Panc1 (cell line): ENCODE results near the gene UBE2U. TPM values are rescaled to one million over a fixed set of nuclear protein-coding genes. Genes with fewer than 3 reads are reported as not detected.

Source experiments
- ATAC-seq: fragments of 200-7000 bp; cut with Tn5 transposase; 2 replicates; pipeline ENCODE4 v1.9.1; 2020; ENCODE audit warnings: mild to moderate bottlenecking, moderate library complexity
- BruUV-seq: library from RNA; stranded (reverse); fragments of 400-500 nt; replicated peaks from 2 replicates; lab custom pipeline; 2021; lab: Mats Ljungman, UMichigan
- CTCF ChIA-PET: fragments of 300-600 bp; sonication (Branson Sonifier 250); formaldehyde crosslinking; loops from one replicate; lab custom pipeline; 2022; ENCODE audit warnings: antibody characterized with exemption; lab: Charles Lee
- POLR2A ChIA-PET: fragments of 300-600 bp; sonication (Branson Sonifier 250); formaldehyde crosslinking; loops from one replicate; lab custom pipeline; 2022; ENCODE audit warnings: antibody characterized with exemption; lab: Charles Lee
- DNase-seq: peaks from one replicate; pipeline ENCODE4 v3.0.0-alpha.2; 2010; ENCODE audit warnings: low read depth, low spot score
- H3K27ac ChIP-seq: 2 replicates; pipeline ENCODE4 v1.5.1; 2011; ENCODE audit warnings: mild to moderate bottlenecking, low read length, inconsistent platforms
- H3K27me3 ChIP-seq: fragments of 200-500 bp; sonication (Bioruptor generic); 2 replicates; pipeline ENCODE4 v1.6.0; 2014; ENCODE audit warnings: low read length, inconsistent platforms; ENCODE audit not compliant: control insufficient read depth, insufficient read depth
- H3K36me3 ChIP-seq: fragments of 200-500 bp; sonication (Bioruptor generic); 2 replicates; pipeline ENCODE4 v1.5.1; 2014; ENCODE audit warnings: inconsistent platforms, mild to moderate bottlenecking, low read length, moderate library complexity; ENCODE audit not compliant: control insufficient read depth, insufficient read depth
- H3K4me1 ChIP-seq: 2 replicates; pipeline ENCODE4 v1.5.1; 2011; ENCODE audit warnings: inconsistent platforms, mild to moderate bottlenecking, low read length, moderate library complexity; ENCODE audit not compliant: control insufficient read depth, insufficient read depth
- H3K4me3 ChIP-seq, 2 experiments: 2 replicates each; pipeline ENCODE4 v1.5.1; 2011 to 2012; ENCODE audit warnings: low read depth in 2 of 2, low read length in 2 of 2, mild to moderate bottlenecking in 2 of 2, inconsistent platforms in 1 of 2, moderate library complexity in 1 of 2
- H3K9me3 ChIP-seq: fragments of 200-500 bp; sonication (Bioruptor generic); 2 replicates; pipeline ENCODE4 v1.5.1; 2014; ENCODE audit warnings: low read depth, mild to moderate bottlenecking, inconsistent platforms, low read length, moderate library complexity; ENCODE audit not compliant: control insufficient read depth, insufficient read depth
- CTCF ChIP-seq: fragments of 450-650 bp; IDR thresholded peaks from 2 replicates; pipeline ENCODE4 v1.5.1; 2017; ENCODE audit warnings: mild to moderate bottlenecking
- POLR2AphosphoS5 ChIP-seq: IDR thresholded peaks from 2 replicates; pipeline ENCODE4 v1.6.1; 2012; ENCODE audit warnings: mild to moderate bottlenecking, low read depth, low read length, moderate library complexity
- REST ChIP-seq, 2 experiments: IDR thresholded peaks; 2 replicates each; pipeline ENCODE4 v1.6.1; 2011 to 2012; ENCODE audit warnings: low read depth in 2 of 2, control low read depth in 1 of 2, low read length in 1 of 2, mild to moderate bottlenecking in 1 of 2, moderate library complexity in 1 of 2; ENCODE audit not compliant: insufficient read depth in 1 of 2
- SIN3A ChIP-seq: IDR thresholded peaks from 2 replicates; pipeline ENCODE4 v1.6.1; 2012; ENCODE audit warnings: low read depth, mild to moderate bottlenecking, low read length, moderate library complexity, borderline replicate concordance; ENCODE audit not compliant: insufficient read depth
- TCF7L2 ChIP-seq: IDR thresholded peaks from 2 replicates; pipeline ENCODE4 v1.6.1; 2011; ENCODE audit warnings: mild to moderate bottlenecking, low read depth, low read length, inconsistent platforms
- in situ Hi-C: cut with HindIII; loops from 2 replicates; pipeline ENCODE4 v1.10.0; 2016; ENCODE audit warnings: low sequenced_read_pairs, low pct_unique_long_range_greater_than_20kb
- intact Hi-C: fragments of 100-400 bp; cut with micrococcal nuclease; formaldehyde crosslinking; loops from one replicate; pipeline ENCODE4 v1.10.0; 2022; ENCODE audit not compliant: unreplicated experiment
- total RNA-seq: library from RNA; stranded (reverse); gene quantifications from one replicate; pipeline ENCODE4 v1.2.1, GENCODE V29; 2021; ENCODE audit not compliant: unreplicated experiment

Gene UBE2U
- total RNA-seq, 1 experiment from 2014 or later, result not detected

GRCh38 chr1:64163970-64164369 lies 39.5 kb upstream of the UBE2U start:
- H3K27ac ChIP-seq, result no peak overlapping the region
- H3K4me3 ChIP-seq, result no peak overlapping the region
- H3K36me3 ChIP-seq, result no peaks in the 10 kb centered on the region
- no peak for ATAC-seq
- no peak for DNase-seq
- intact Hi-C loops, result no loop called here
- no peaks in the 10 kb centered on the region for H3K27me3 ChIP-seq
- no peaks in the 10 kb centered on the region for H3K9me3 ChIP-seq
- in situ Hi-C loops, result no loop called here
- ChIA-PET CTCF (interaction anchor here (0.6 to 1.6 kb wide), 5 partner anchors 27 to 489 kb away, joined by 3 to 9 read pairs (median 5); no protein-coding TSS in a partner anchor), POLR2A (no interaction called here)
- TF ChIP-seq CTCF, result peak; percentile 70
- TF ChIP-seq TCF7L2, result no peak
- no peaks in the 10 kb centered on the region for H3K4me1 ChIP-seq
- no TSS peak for BruUV-seq

GRCh38 chr1:64166629-64167028 lies 36.8 kb upstream of the UBE2U start:
- ChIA-PET CTCF (no interaction called here), POLR2A (no interaction called here)
- no peaks in the 10 kb centered on the region for H3K27me3 ChIP-seq
- H3K4me3 ChIP-seq, result no peak overlapping the region
- H3K36me3 ChIP-seq, result no peaks in the 10 kb centered on the region
- in situ Hi-C loops (no loop called here), intact Hi-C loops (no loop called here)
- H3K4me1 ChIP-seq, result peaks cover 3% of the 10 kb centered on the region; the same call in 1 of the 2 replicates
- no peak overlapping the region for H3K27ac ChIP-seq
- ATAC-seq (no peak), DNase-seq (no peak)
- no TSS peak for BruUV-seq
- no peaks in the 10 kb centered on the region for H3K9me3 ChIP-seq
- TF ChIP-seq SIN3A (no peak), REST (IDR thresholded peaks at IDR 0.05; ENCODE audit: insufficient read depth in 1 of 2, low read depth in 2 of 2, low read length in 1 of 2) (no peak), POLR2AphosphoS5 (no peak), TCF7L2 (no peak), CTCF (no peak)

- Histone ChIP-seq H3K4me3 (no peak overlapping the region), H3K9me3 (no peaks in the 10 kb centered on the region), H3K27ac (no peak overlapping the region), H3K36me3 (no peaks in the 10 kb centered on the region), H3K4me1 (peaks cover 9% of the 10 kb centered on the region), H3K27me3 (no peaks in the 10 kb centered on the region)
- DNase-seq (no peak), ATAC-seq (no peak)
- intact Hi-C loops, result no loop called here
- ChIA-PET POLR2A (interaction anchor here (0.6 kb wide), 1 partner anchor 1544 kb away, joined by 3 read pairs; no protein-coding TSS in a partner anchor), CTCF (no interaction called here)
- in situ Hi-C loops, result no loop called here
- no TSS peak for BruUV-seq
- TF ChIP-seq CTCF, result no peak
- no peak for TF ChIP-seq POLR2AphosphoS5
- TF ChIP-seq SIN3A, result no peak
- TF ChIP-seq REST (IDR thresholded peaks at IDR 0.05; ENCODE audit: insufficient read depth in 1 of 2, low read depth in 2 of 2, low read length in 1 of 2), result no peak
- no peak for TF ChIP-seq TCF7L2
Observed at GRCh38 chr1:64167176-64167575, 36.2 kb upstream of the UBE2U start.
